Articular chondrocyte of knee joint (primary cell): ENCODE data around the gene AP2A1. TPM values are rescaled to one million over a fixed set of nuclear protein-coding genes. Genes with fewer than 3 reads are reported as not detected.

Source experiments
- small RNA-seq: library from RNA; depleted of rRNA; stranded (forward); fragments of <200 nt; gene quantifications from one replicate; pipeline ENCODE3, GENCODE V24; 2012
- total RNA-seq: library from RNA; depleted of rRNA; stranded (reverse); fragments of >200 nt; gene quantifications from 2 replicates; pipeline ENCODE4 v1.2.3, GENCODE V29; 2012

The AP2A1 gene
- 91.9 and 94.0 TPM in 2 replicates for total RNA-seq

GRCh38 chr19:49766930-49767299, at the start of gene AP2A1:
Gene AP2A1, plus strand, starts transcription at chr19:49767001. Its CDS starts 133 bp downstream, at chr19:49767134.

GRCh38 chr19:49763230-49763629, 3.6 kb upstream of the AP2A1 start, which contains the start of gene TSKS:
Gene TSKS, minus strand, starts transcription at chr19:49763306. Its CDS starts 59 bp downstream, at chr19:49763247.

DNA sequence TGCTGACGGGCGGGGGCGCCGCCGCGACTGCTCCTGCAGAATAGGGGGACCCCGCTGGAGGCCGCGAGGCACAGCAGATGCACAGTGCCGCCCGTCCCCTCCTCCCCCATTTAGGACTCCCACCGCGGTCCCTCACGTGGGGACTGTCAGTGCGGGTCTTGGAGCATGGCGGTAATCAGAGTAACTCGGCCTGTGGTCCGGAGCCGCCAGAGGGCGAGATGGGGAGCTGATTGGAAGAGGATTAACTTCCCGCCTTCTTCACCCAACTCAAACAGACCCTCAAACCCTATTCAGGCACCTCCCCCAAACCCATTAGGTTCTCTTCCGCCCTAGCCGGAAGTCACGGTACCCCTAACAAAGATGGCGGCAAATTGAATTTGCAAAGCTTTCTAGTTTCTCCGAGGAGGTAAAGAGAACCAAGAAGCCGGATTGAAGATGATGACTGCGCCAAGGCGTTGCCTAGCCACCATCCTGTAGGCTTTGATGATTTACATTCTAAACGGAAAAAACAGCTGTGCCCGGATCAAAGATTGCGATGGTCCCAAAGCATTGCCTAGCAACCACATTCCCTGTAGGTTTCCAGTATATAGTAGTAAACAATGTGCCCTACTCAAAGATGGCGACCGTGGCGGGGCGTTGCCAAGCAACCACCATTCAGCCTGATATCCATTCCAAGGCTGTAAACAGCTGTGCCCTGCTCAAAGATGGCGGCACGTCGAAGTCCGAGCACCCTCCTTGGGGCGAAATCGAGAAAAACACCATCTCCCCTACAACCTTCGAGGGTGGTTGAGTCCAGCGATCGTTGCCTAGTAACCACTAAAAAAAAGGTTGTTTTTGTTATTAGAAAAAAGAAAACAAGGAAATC, 46.4 kb downstream of the AP2A1 start, which contains the start of gene FUZ:
Gene FUZ, minus strand, starts transcription at position 296 of the 865 bp plus-strand sequence. Its CDS starts 186 bp downstream, at position 110.

DNA sequence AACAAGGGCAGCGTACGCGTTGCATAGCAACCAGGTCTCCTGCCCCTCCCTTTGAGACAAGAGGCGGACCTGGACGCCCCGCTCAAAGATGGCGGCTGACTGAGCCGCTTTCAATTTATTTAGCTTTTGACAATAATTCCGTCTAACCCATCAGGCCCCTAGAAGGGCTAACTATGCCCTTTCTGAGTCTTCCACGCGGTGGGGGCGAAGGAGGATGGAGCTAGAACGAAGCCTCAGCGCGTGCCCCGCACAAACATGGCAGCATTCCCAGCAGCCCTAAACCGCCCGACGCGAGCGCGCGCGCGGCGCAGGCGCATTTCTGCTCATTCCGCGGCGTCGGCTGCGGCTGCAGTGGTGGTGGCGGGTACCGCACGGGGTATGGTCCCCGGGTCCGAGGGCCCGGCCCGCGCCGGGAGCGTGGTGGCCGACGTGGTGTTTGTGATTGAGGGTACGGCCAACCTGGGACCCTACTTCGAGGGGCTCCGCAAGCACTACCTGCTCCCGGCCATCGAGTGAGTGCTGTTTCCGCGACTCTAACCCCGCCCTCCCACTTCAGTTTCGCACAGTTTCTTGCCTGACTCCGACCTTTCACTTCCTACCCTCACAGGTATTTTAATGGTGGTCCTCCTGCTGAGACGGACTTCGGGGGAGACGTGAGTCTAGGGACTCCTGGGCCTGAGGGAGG, 51.3 kb downstream of the AP2A1 start, which contains the start of gene MED25:
Gene MED25, plus strand, starts transcription at position 326 of the 685 bp plus-strand sequence. Its CDS starts 53 bp downstream, at position 379.

DNA sequence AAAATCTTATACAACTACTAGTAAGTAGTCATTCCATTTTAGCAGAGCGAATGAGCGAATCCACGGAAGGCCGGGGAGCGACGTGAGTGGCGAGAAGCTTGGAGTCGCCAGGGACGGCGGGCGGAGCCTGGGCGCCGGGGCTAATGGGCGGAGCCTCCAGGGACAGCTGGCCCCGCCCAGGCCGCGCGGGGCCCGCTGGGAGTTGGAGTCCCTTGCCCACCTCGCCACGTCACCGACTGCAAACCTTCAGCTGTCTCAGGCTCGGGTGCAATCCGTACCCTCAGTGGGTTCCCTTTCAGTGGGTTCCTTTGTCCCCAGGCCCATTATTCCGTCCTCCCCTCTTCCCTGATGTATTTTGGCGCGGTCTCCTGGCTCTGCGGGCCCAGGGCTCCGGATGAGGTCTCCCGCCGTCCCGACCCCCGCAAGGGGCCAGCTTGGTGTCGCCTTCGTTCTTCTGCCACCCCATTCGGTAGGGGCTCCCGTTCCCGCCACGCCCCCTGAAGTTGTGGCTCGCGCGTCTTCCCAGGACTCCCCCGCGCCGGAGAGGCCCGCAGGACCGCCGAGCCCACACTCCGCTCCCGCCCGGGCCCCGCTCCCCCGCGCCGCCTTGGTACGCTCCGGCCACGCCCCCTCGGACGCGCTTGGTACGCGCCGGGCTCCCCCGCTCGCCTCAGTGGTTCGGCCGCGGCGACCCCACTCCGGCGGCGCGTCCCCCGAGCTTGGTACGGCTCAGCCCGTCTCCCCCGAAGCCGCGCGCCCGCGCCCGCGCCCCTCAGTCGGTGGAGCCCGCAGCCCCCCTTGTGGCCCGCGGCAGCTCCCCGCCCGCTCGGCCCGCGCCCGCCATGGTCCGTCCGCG, 83.9 kb downstream of the AP2A1 start, which contains the start of gene PTOV1:
Gene PTOV1, plus strand, starts transcription at position 673 of the 856 bp plus-strand sequence.

Small RNA genes within 50 kb of the gene (small RNA-seq; reads per million reads assigned to genes)
- gene MIR4749 (not detected), gene MIR6799 (not detected), gene RNU6-841P (not detected)

Other genes with a start within 250 kb of the AP2A1 start
- gene RCN3, start 239.0 kb upstream of the AP2A1 start, total RNA-seq, result 221 and 248 TPM in 2 replicates
- gene NOSIP, start 186.4 kb upstream of the AP2A1 start, total RNA-seq, result 45.3 and 50.4 TPM in 2 replicates
- 0.22 and 0.26 TPM in 2 replicates for gene PRRG2, start 185.7 kb upstream of the AP2A1 start, total RNA-seq
- gene PRR12, start 175.8 kb upstream of the AP2A1 start, total RNA-seq, result 2.8 and 6.1 TPM in 2 replicates
- 28.4 and 38.3 TPM in 2 replicates for gene RRAS, start 126.9 kb upstream of the AP2A1 start, total RNA-seq
- gene SCAF1, start 124.8 kb upstream of the AP2A1 start, total RNA-seq, result 13.1 and 15.2 TPM in 2 replicates
- gene IRF3, start 101.1 kb upstream of the AP2A1 start, total RNA-seq, result 22.5 and 25.0 TPM in 2 replicates
- 3.5 and 5.2 TPM in 2 replicates for gene BCL2L12, start 101.1 kb upstream of the AP2A1 start, total RNA-seq
- gene PRMT1, start 89.7 kb upstream of the AP2A1 start, total RNA-seq, result 106 and 127 TPM in 2 replicates
- 0.32 and 0.39 TPM in 2 replicates for gene ADM5, start 77.4 kb upstream of the AP2A1 start, total RNA-seq
- gene CPT1C, start 75.9 kb upstream of the AP2A1 start, total RNA-seq, result 16.8 and 21.6 TPM in 2 replicates
- gene TSKS, start 3.7 kb upstream of the AP2A1 start, total RNA-seq, result 0.13 and 0.32 TPM in 2 replicates
- 11.8 and 15.2 TPM in 2 replicates for gene FUZ, start 46.3 kb downstream of the AP2A1 start, total RNA-seq
- 18.8 and 21.6 TPM in 2 replicates for gene MED25, start 51.3 kb downstream of the AP2A1 start, total RNA-seq
- 37.2 and 42.2 TPM in 2 replicates for gene PTOV1, start 84.2 kb downstream of the AP2A1 start, total RNA-seq
- gene PNKP, start 100.6 kb downstream of the AP2A1 start, total RNA-seq, result 28.5 and 32.5 TPM in 2 replicates
- gene AKT1S1, start 110.4 kb downstream of the AP2A1 start, total RNA-seq, result 10.9 and 14.0 TPM in 2 replicates
- gene TBC1D17, start 110.7 kb downstream of the AP2A1 start, total RNA-seq, result 10.6 and 14.2 TPM in 2 replicates
- 0.65 and 1.6 TPM in 2 replicates for gene IL4I1, start 129.9 kb downstream of the AP2A1 start, total RNA-seq
- 9.1 and 11.5 TPM in 2 replicates for gene ATF5, start 162.2 kb downstream of the AP2A1 start, total RNA-seq
- gene NUP62, start 162.5 kb downstream of the AP2A1 start, total RNA-seq, result 27.8 and 28.0 TPM in 2 replicates
- gene SIGLEC11, start 194.2 kb downstream of the AP2A1 start, total RNA-seq, result not detected in 2 replicates